ENCODE data around the gene RHBDD3. TPM values are rescaled to one million over a fixed set of nuclear protein-coding genes. Genes with fewer than 3 reads are reported as not detected.

The RHBDD3 gene
- total RNA-seq, 6 experiments from 2014 or later, result 9.7 to 35.3 (median 14.7) TPM

- peak overlapping the region in 1 of 3 donors; percentile 31 for H3K4me3 ChIP-seq
- 14% methylated on average over 4 of the region's 69 CpGs for WGBS (ENCODE audit: insufficient coverage, low coverage, low lambda C conversion rate, missing lambda C conversion rate)
Observed at GRCh38 chr22:29314537-29315285, 46.9 kb upstream of the RHBDD3 start.

GRCh38 chr22:29313576-29314466, 46.0 kb upstream of the RHBDD3 start:
- Histone ChIP-seq H3K27me3 (peaks cover 0 to 9% of the 10 kb centered on the region in 2 donors), H3K36me3 (no peaks in the 10 kb centered on the region), H3K9me3 (no peaks in the 10 kb centered on the region), H3K4me3 (no peak overlapping the region), H3K4me1 (peaks cover 0 to 12% (median 4%) of the 10 kb centered on the region in 4 donors), H3K27ac (no peak overlapping the region)
- 20% methylated on average over 27 of the region's 51 CpGs for WGBS (ENCODE audit: insufficient coverage, low coverage, low lambda C conversion rate, missing lambda C conversion rate)
- TF ChIP-seq POLR2A (IDR thresholded peaks at IDR 0.05) (no peak), CTCF (IDR thresholded peaks at IDR 0.05) (no peak)
- no peak for DNase-seq
- ATAC-seq, result no peak
- intact Hi-C loops (cut with DNase I), result no loop called here

More at GRCh38 chr22:29314537-29315285, 46.9 kb upstream of the RHBDD3 start:
- H3K27ac ChIP-seq, result no peak overlapping the region
- H3K9me3 ChIP-seq, result no peaks in the 10 kb centered on the region
- peaks cover 0 to 12% (median 4%) of the 10 kb centered on the region in 4 donors for H3K4me1 ChIP-seq
- ATAC-seq, result no peak
- TF ChIP-seq CTCF (IDR thresholded peaks at IDR 0.05) (no peak), POLR2A (IDR thresholded peaks at IDR 0.05) (no peak)
- H3K36me3 ChIP-seq, result no peaks in the 10 kb centered on the region
- peak in 2 of 3 donors; percentile 42 to 52 for DNase-seq
- H3K27me3 ChIP-seq, result peaks cover 0 to 9% of the 10 kb centered on the region in 2 donors
- intact Hi-C loops (cut with DNase I), result no loop called here

GRCh38 chr22:29313126-29313575, 45.4 kb upstream of the RHBDD3 start:
- no peak overlapping the region for H3K4me3 ChIP-seq
- no CpG with 5 or more reads among the region's 44 CpGs for WGBS (ENCODE audit: insufficient coverage, low coverage, low lambda C conversion rate, missing lambda C conversion rate)
- ATAC-seq (peak in 1 of 4 donors; percentile 7), DNase-seq (peak in 1 of 3 donors; percentile 54)
- TF ChIP-seq CTCF (IDR thresholded peaks at IDR 0.05), result peak; percentile 39 to 62 (median 48)
- TF ChIP-seq POLR2A (IDR thresholded peaks at IDR 0.05), result no peak
- H3K4me1 ChIP-seq, result peaks cover 0 to 14% (median 5%) of the 10 kb centered on the region in 4 donors
- no peaks in the 10 kb centered on the region for H3K9me3 ChIP-seq
- intact Hi-C loops (cut with DNase I), result no loop called here
- H3K36me3 ChIP-seq, result no peaks in the 10 kb centered on the region
- no peak overlapping the region for H3K27ac ChIP-seq
- H3K27me3 ChIP-seq, result peaks cover 0 to 9% of the 10 kb centered on the region in 2 donors

GRCh38 chr22:29312218-29313125, 44.7 kb upstream of the RHBDD3 start:
- intact Hi-C loops (cut with DNase I), result no loop called here
- H3K27me3 ChIP-seq, result peaks cover 0 to 9% of the 10 kb centered on the region in 2 donors
- no peaks in the 10 kb centered on the region for H3K36me3 ChIP-seq
- H3K4me1 ChIP-seq, result peaks cover 0 to 17% (median 7%) of the 10 kb centered on the region in 4 donors
- DNase-seq, result peak in 1 of 3 donors; percentile 58
- H3K9me3 ChIP-seq, result no peaks in the 10 kb centered on the region
- H3K27ac ChIP-seq, result no peak overlapping the region
- WGBS (ENCODE audit: insufficient coverage, low coverage, low lambda C conversion rate, missing lambda C conversion rate), result 85% methylated on average over 4 of the region's 25 CpGs
- ATAC-seq, result no peak
- no peak for TF ChIP-seq CTCF (IDR thresholded peaks at IDR 0.05)
- no peak for TF ChIP-seq POLR2A (IDR thresholded peaks at IDR 0.05)
- no peak overlapping the region for H3K4me3 ChIP-seq
